ENCODE results near the gene SLC14A1.
A peak's percentile ranks its signal among the peaks of the same experiment; 100 is the strongest.

Gene SLC14A1

GRCh38 chr18:45793264-45793965, 69.4 kb downstream of the SLC14A1 start:
- no peak overlapping the region for H3K4me2 ChIP-seq (ENCODE audit: low read depth, low read length, poor library complexity, severe bottlenecking)
- no peaks in the 10 kb centered on the region for H3K9me3 ChIP-seq (ENCODE audit: insufficient read depth, low read depth, low read length)
- H3K4me1 ChIP-seq (ENCODE audit: insufficient read depth, low read length, poor library complexity, severe bottlenecking) = no peaks in the 10 kb centered on the region
- H3K36me3 ChIP-seq (ENCODE audit: insufficient read depth, low read length) = no peaks in the 10 kb centered on the region
- no peaks in the 10 kb centered on the region for H3K27me3 ChIP-seq (ENCODE audit: insufficient read depth, low read length, poor library complexity, severe bottlenecking)
- H2AFZ ChIP-seq (ENCODE audit: low read length) = no peak overlapping the region
- H3K4me3 ChIP-seq (ENCODE audit: low read length, poor library complexity, severe bottlenecking) = no peak overlapping the region
- no peaks in the 10 kb centered on the region for H3F3A ChIP-seq (ENCODE audit: low read depth)
- no peaks in the 10 kb centered on the region for H3K9me2 ChIP-seq (replicated peaks; ENCODE audit: low read depth, low read length)
- H3K9ac ChIP-seq (ENCODE audit: low read depth, low read length, poor library complexity, severe bottlenecking) = no peak overlapping the region
- TF ChIP-seq EZH2phosphoT487 (IDR thresholded peaks at IDR 0.05; ENCODE audit: borderline replicate concordance) (no peak), CTCF (conservative IDR thresholded peaks at IDR 0.05; ENCODE audit: low read length) (no peak)
- H4K20me1 ChIP-seq (ENCODE audit: insufficient read depth, low read length, poor library complexity, severe bottlenecking) = no peaks in the 10 kb centered on the region
- no peaks in the 10 kb centered on the region for H3K79me2 ChIP-seq (ENCODE audit: insufficient read depth, low read length)

- TF ChIP-seq CTCF (conservative IDR thresholded peaks at IDR 0.05; ENCODE audit: low read length) (peak; percentile 30), EZH2phosphoT487 (IDR thresholded peaks at IDR 0.05; ENCODE audit: borderline replicate concordance) (no peak)
- no peaks in the 10 kb centered on the region for H3F3A ChIP-seq (ENCODE audit: low read depth)
- no peaks in the 10 kb centered on the region for H3K9me2 ChIP-seq (replicated peaks; ENCODE audit: low read depth, low read length)
- no peaks in the 10 kb centered on the region for H4K20me1 ChIP-seq (ENCODE audit: insufficient read depth, low read length, poor library complexity, severe bottlenecking)
- no peak overlapping the region for H2AFZ ChIP-seq (ENCODE audit: low read length)
- no peaks in the 10 kb centered on the region for H3K79me2 ChIP-seq (ENCODE audit: insufficient read depth, low read length)
- peak overlapping the region; percentile 26 for H3K4me3 ChIP-seq (ENCODE audit: low read length, poor library complexity, severe bottlenecking)
- H3K4me2 ChIP-seq (ENCODE audit: low read depth, low read length, poor library complexity, severe bottlenecking) = peak overlapping the region; percentile 54
- peak overlapping the region; percentile 38 for H3K9ac ChIP-seq (ENCODE audit: low read depth, low read length, poor library complexity, severe bottlenecking)
- no peaks in the 10 kb centered on the region for H3K36me3 ChIP-seq (ENCODE audit: insufficient read depth, low read length)
- peaks cover 24% of the 10 kb centered on the region for H3K4me1 ChIP-seq (ENCODE audit: insufficient read depth, low read length, poor library complexity, severe bottlenecking)
- H3K27me3 ChIP-seq (ENCODE audit: insufficient read depth, low read length, poor library complexity, severe bottlenecking) = no peaks in the 10 kb centered on the region
- H3K9me3 ChIP-seq (ENCODE audit: insufficient read depth, low read depth, low read length) = peaks cover 18% of the 10 kb centered on the region; the same call in 1 of the 2 replicates
Observed at GRCh38 chr18:45801416-45802004, 77.5 kb downstream of the SLC14A1 start.

Data from Loucy (cell line).